IPS DF 6.9 (cell line): ENCODE measurements around the gene ICOS.
"Not testable (repeated sequence)": the region's sequence is repeated elsewhere in the genome, so short reads cannot be mapped to it uniquely, and the experiment has no call there.

ENCODE experiments used
- DNase-seq: peaks from one replicate; pipeline ENCODE4 v3.0.0-alpha.2; 2013; ENCODE audit warnings: low read depth, low spot score
- H3K27ac ChIP-seq: one replicate; pipeline ENCODE4 v1.5.1; 2013; ENCODE audit warnings: low read length, control low read depth
- H3K27me3 ChIP-seq: 2 replicates; pipeline ENCODE4 v1.6.1; 2013; ENCODE audit warnings: mild to moderate bottlenecking, low read length; ENCODE audit not compliant: control insufficient read depth, insufficient read depth
- H3K36me3 ChIP-seq: 2 replicates; pipeline ENCODE4 v1.6.1; 2013; ENCODE audit warnings: low read length; ENCODE audit not compliant: control insufficient read depth, insufficient read depth
- H3K4me1 ChIP-seq: 2 replicates; pipeline ENCODE4 v1.6.1; 2013; ENCODE audit warnings: low read length; ENCODE audit not compliant: control insufficient read depth, insufficient read depth
- H3K4me3 ChIP-seq: 2 replicates; pipeline ENCODE4 v1.5.1; 2013; ENCODE audit warnings: mild to moderate bottlenecking, low read length
- H3K9me3 ChIP-seq: 2 replicates; pipeline ENCODE4 v1.6.1; 2013; ENCODE audit warnings: low read length, inconsistent platforms; ENCODE audit not compliant: control insufficient read depth, insufficient read depth
- WGBS: extraction: QIAGEN DNeasy Blood & Tissue Kit; methylation state at CpG from one replicate; pipeline ENCODE4 v1.1.7; 2013; ENCODE audit warnings: mixed read lengths, missing lambda C conversion rate; ENCODE audit not compliant: insufficient read length, insufficient coverage; 5-methylcytosine and 5-hydroxymethylcytosine counted together

The ICOS gene

DNA sequence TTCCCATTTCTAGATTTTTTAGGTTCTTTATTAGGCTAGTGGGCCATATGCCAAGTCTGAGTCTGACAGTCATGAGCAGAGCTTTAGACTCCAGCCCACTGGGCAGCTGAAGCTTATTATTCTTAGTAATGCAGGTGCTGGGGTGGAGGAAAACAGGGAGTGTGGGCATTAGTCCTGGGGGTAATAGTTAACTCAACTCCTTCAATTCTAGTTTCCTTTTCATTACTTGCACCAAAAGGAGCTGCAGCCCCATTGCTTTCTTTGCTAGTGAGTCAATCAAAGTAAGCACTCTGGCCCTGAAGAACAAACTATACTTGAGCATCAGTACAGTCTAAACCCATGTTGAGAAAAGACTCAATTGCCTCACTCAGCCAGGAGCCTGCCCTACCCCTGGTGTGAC is 35.5 kb downstream of the ICOS start:
- DNase-seq = no peak

DNA sequence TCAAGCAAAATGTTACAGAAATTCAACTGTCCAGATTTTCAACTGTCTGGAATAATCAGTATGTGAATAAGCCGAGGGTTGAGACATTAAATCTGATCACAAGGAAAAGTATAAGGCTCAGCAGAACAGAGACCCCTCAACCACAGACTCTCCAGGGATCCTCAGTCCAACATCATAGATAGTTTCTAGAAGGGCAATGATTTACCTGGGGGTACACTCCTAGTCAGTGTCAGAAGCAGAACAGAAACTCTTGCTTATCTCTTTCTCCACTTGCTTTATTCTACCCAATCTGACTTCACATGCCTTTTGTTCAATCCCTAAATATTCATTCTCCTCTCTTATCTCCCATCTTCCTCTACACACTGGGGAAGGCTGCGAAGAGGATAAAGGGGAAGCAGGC is 36.4 kb downstream of the ICOS start:
- WGBS = no CpG with 5 or more reads among the region's 2 CpGs
- H3K36me3 ChIP-seq = no peaks in the 10 kb centered on the region
- no peaks in the 10 kb centered on the region for H3K9me3 ChIP-seq
- no peaks in the 10 kb centered on the region; the same call in 1 of the 2 replicates for H3K4me1 ChIP-seq
- no peak overlapping the region for H3K4me3 ChIP-seq
- DNase-seq = no peak
- no peak overlapping the region for H3K27ac ChIP-seq
- H3K27me3 ChIP-seq = no peaks in the 10 kb centered on the region

More for the DNA sequence above, 35.5 kb downstream of the ICOS start:
- Histone ChIP-seq H3K4me1 (no peaks in the 10 kb centered on the region; the same call in 1 of the 2 replicates), H3K27ac (no peak overlapping the region), H3K36me3 (no peaks in the 10 kb centered on the region), H3K4me3 (no peak overlapping the region), H3K9me3 (no peaks in the 10 kb centered on the region), H3K27me3 (no peaks in the 10 kb centered on the region)

DNA sequence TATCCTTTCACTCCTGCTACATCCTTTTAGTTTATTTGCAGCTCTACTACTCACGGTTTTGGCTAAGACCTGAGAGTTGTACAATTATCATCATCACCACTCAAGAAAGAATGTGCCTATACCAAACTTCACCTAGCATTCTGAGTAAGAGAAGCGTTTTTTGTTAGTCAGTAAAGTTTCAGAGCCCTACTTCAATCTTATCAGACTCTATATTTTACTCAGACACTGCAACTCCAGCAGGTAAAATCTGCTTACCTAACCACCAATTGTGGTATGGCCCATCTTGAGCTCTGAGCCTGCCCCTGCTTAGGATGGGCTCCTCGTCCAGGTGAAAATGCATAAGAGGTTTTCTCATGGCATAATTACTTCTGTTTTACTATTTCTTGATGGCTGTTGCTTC is 37.1 kb downstream of the ICOS start:
- Histone ChIP-seq H3K27ac (no peak overlapping the region), H3K9me3 (no peaks in the 10 kb centered on the region), H3K36me3 (no peaks in the 10 kb centered on the region), H3K4me1 (no peaks in the 10 kb centered on the region; the same call in 1 of the 2 replicates), H3K27me3 (no peaks in the 10 kb centered on the region), H3K4me3 (no peak overlapping the region)
- WGBS = no CpG with 5 or more reads among the region's 3 CpGs
- no peak for DNase-seq

DNA sequence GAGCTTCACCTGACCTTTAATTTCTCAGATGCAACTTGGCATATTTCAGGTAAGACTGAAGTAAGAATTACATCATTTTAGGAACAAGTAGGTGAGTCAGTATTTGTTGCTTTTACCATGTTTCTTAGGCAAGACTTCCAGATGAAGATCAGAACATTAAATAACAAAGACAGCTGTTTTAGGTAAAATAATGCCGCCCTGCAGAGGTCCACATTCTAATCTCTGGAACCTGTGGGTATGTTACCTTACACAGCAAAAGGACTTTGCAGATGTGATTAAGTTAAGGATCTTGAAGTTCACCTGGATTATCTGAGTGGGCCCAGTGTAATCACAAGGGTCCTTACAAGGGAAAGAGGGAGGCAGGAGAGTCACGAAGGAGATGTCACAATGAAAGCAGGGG is 39.3 kb downstream of the ICOS start:
- no CpG with 5 or more reads among the region's 2 CpGs for WGBS
- Histone ChIP-seq H3K4me1 (no peaks in the 10 kb centered on the region; the same call in 1 of the 2 replicates), H3K27me3 (no peaks in the 10 kb centered on the region), H3K9me3 (no peaks in the 10 kb centered on the region), H3K4me3 (no peak overlapping the region), H3K36me3 (no peaks in the 10 kb centered on the region), H3K27ac (no peak overlapping the region)
- DNase-seq = no peak

DNA sequence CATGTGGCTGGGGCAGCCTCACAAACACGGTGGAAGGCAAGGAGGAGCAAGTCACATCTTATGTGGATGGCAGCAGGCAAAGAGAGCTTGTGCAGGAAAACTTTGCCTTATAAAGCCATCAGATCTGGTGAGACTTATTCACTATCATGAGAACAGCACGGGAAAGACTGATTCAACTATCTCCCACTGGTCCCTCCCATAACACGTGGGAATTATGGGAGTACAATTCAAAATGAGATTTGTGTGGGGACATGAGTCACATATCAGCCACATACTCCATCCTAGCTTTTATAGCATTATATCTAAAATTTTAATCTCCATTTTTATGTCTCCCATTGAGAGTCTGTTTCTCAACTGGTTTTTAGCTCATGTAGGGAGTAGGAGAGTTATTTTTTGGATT is 45.7 kb downstream of the ICOS start:
- Histone ChIP-seq H3K9me3 (no peaks in the 10 kb centered on the region), H3K4me1 (no peaks in the 10 kb centered on the region), H3K27me3 (no peaks in the 10 kb centered on the region), H3K27ac (no peak overlapping the region), H3K4me3 (no peak overlapping the region), H3K36me3 (no peaks in the 10 kb centered on the region)
- no peak for DNase-seq
- no CpG with 5 or more reads among the region's 3 CpGs for WGBS

DNA sequence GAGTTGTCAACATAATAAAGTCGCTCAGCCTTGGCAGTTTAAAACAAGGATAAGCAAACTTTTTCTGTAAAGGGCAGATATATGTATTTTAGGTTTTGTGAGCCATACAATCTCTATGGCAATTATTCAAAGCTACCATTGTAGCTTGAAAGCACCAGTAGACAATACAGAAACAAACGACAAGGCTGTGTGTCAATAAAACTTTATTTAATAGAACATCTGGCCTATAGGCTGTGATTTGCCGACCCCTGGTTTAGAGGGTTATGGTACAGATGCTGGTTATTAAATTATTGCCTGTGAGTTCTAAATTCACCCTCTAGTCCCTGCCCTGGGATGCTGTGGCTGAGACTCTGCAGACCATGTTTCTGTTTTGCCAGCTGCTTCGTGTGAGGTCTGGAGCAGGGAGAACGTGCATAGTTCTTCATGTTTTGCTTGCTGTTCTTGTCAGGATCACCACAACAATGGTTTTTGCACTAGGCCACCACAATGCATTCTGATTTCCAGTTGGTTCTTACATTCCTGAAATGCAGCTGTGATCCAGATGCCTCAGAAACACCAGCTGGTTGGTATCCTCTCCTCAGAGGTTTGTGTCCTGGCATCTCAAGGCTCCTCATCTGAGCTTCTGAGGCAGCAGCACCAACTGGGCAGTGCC is 46.6 kb downstream of the ICOS start:
- H3K27me3 ChIP-seq = no peaks in the 10 kb centered on the region

DNA sequence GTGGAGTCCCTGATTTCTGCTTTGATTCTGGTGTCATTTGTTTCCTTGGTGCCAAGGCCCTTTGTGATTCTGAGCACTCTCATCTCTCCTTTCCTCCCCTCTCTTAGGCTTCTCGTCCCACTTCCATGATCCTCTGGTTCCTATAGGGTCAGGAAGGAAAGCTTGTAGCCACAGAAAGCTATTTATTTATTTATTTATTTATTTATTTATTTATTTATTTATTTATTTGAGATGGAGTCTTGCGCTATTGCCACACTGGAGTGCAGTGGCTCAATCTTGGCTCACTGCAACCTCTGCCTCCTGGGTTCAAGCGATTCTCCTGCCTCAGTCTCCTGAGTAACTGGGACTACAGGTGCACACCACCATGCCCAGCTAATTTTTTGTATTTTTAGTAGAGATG is 49.4 kb downstream of the ICOS start:
- H3K27me3 ChIP-seq, H3K27ac ChIP-seq, H3K4me3 ChIP-seq, H3K36me3 ChIP-seq, H3K4me1 ChIP-seq, H3K9me3 ChIP-seq, DNase-seq: not testable (repeated sequence)
- WGBS = no CpG with 5 or more reads among the region's 3 CpGs

More for the DNA sequence above, 46.6 kb downstream of the ICOS start:
- Histone ChIP-seq H3K9me3 (no peaks in the 10 kb centered on the region), H3K4me3 (no peak overlapping the region), H3K36me3 (no peaks in the 10 kb centered on the region), H3K27ac (no peak overlapping the region), H3K4me1 (no peaks in the 10 kb centered on the region)
- DNase-seq = no peak
- no CpG with 5 or more reads among the region's 5 CpGs for WGBS

DNA sequence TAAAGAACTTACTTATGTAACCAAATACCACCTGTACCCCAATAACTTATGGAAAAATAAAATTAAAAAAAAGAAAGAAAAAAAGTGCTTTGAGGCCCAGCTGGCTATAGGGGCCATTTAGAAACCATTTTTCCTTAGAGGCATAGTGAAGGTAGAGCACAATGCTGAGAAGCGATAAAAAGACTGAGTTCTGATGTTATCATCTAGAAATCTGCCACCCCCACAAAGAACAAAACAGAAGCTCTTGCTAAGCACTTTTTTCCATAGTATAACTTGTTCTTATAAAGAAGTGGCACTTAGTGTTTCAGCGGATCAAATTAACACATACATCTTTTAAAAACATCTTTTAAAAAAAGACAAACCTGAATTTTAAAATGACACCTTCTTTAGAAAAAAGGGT is 51.4 kb downstream of the ICOS start:
- no peak for DNase-seq
- no peaks in the 10 kb centered on the region for H3K36me3 ChIP-seq
- H3K27ac ChIP-seq = no peak overlapping the region
- H3K27me3 ChIP-seq = no peaks in the 10 kb centered on the region
- no CpG with 5 or more reads among the region's 2 CpGs for WGBS
- no peak overlapping the region for H3K4me3 ChIP-seq
- no peaks in the 10 kb centered on the region for H3K4me1 ChIP-seq
- no peaks in the 10 kb centered on the region for H3K9me3 ChIP-seq

DNA sequence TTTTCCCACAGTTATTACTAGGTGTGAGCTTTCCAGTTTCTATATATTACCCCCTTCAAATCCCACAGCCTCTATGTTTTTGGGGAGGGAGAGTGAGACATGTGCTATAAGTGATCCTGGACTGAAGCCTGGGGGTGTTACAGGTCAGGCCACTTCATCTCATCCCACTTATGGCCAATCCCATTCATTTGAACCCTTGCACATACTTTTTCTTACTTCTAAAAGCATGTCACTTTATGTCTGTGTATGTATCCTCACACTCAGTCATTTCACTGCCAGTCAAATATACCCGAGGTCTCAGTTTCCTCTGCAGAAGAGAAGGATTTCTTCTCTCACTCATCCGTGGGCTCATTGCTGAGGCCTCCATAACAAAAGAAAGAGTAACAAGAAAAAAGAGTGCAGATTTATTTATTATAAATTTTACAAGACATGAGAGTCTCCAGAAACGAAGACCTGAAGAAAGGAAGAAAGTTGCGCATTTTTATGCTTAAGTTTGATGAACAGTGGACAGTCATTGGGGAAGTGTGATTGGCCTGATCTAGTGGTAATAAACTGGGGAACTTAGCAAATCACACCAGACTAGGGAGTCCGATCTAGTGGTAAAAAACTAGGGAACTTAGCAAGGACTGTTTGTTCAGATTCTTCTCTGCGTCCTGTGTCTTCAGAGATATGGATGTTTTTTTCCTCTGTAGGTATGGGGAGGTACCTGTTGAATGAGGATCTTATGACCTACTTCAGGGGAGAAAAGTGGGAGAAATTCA is 52.1 kb downstream of the ICOS start:
- Histone ChIP-seq H3K36me3 (no peaks in the 10 kb centered on the region), H3K4me3 (no peak overlapping the region), H3K9me3 (no peaks in the 10 kb centered on the region), H3K27ac (no peak overlapping the region), H3K4me1 (no peaks in the 10 kb centered on the region), H3K27me3 (no peaks in the 10 kb centered on the region)
- no CpG with 5 or more reads among the region's 6 CpGs for WGBS
- no peak for DNase-seq

DNA sequence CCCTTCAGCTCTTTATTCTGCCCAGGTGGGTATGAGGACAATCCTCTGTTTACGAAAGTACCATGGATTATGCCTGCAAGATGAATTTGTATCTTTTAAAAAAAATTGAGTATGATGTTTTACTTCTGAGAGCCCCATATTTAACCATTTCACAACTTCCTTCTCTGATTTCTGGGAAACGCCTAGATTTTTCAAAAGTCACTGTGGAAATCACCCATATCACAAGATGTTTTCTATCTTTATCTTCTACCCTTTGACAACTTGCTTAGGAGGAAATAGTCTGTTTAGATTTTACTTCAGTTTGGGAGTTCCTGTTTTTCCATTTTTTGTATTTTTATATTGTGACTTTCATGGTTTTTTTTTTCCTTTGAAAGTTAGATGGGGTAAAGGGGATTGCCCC is 53.0 kb downstream of the ICOS start:
- DNase-seq = no peak
- H3K36me3 ChIP-seq = no peaks in the 10 kb centered on the region
- no peaks in the 10 kb centered on the region for H3K27me3 ChIP-seq
- no peak overlapping the region for H3K27ac ChIP-seq
- WGBS = no CpG with 5 or more reads among the region's 2 CpGs
- H3K9me3 ChIP-seq = no peaks in the 10 kb centered on the region
- no peak overlapping the region for H3K4me3 ChIP-seq
- no peaks in the 10 kb centered on the region for H3K4me1 ChIP-seq

DNA sequence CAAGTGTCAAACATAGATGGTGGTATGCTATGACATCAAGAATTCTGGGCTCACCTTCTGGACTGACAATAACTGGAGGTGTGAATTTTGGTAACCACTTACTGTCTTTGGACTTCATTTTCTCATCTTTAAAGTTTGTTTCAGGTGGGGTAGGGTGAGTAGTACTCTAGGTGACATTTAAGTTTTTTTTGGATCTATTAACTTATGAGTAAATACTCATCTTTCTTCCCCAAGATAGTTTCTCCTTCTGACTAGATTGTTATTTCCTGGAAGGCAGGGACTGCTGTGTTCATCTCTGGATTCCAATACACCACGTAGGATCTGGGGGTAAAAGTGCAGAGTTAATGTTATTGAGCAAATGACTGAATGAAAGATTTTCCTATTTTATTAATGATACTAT is 55.9 kb downstream of the ICOS start:
- Histone ChIP-seq H3K36me3 (no peaks in the 10 kb centered on the region), H3K27me3 (no peaks in the 10 kb centered on the region), H3K27ac (no peak overlapping the region), H3K4me1 (no peaks in the 10 kb centered on the region), H3K4me3 (no peak overlapping the region), H3K9me3 (no peaks in the 10 kb centered on the region)
- no CpG with 5 or more reads among the region's 1 CpG for WGBS
- no peak for DNase-seq
